GM23338 (cell line): ENCODE data around the gene SLC22A4. TPM values are rescaled to one million over a fixed set of nuclear protein-coding genes. Genes with fewer than 3 reads are reported as not detected.

Source experiments
- microRNA-seq: library from miRNA; unstranded; fragments of <30 nt; microRNA quantifications from one replicate; pipeline ENCODE4, GENCODE V29; 2017
- polyA plus RNA-seq: library from polyadenylated mRNA; unstranded; fragments of >200 nt; fragmentation: Nextera tagmentation; extraction: Ambion mirVana; gene quantifications from 2 replicates; pipeline ENCODE4 v1.2.1, GENCODE V29; 2016
- small RNA-seq: library from RNA; depleted of rRNA; stranded (forward); fragments of <200 nt; gene quantifications from one replicate; pipeline ENCODE3, GENCODE V24; 2014; ENCODE audit warnings: low replicate concordance
- total RNA-seq: library from RNA; depleted of rRNA; stranded (reverse); fragments of >200 nt; shearing (Covaris generic); gene quantifications from 2 replicates; pipeline ENCODE4 v1.2.3, GENCODE V29; 2014; rRNA removed

SLC22A4 gene
- total and polyA plus RNA-seq, 2 experiments from 2014 or later = 0.28 to 0.40 TPM

Small RNA genes lying within 50 kb of the gene (microRNA-seq; reads per million reads assigned to microRNA genes)
- gene MIR3936 = not detected

Small RNA genes lying within 50 kb of the gene (small RNA-seq; reads per million reads assigned to genes)
- not detected for gene MIR3936

Other genes with a start within 250 kb of the SLC22A4 start
- gene IL3, start 233.7 kb upstream of the SLC22A4 start, total RNA-seq = not detected in 2 replicates
- gene IL3, start 233.7 kb upstream of the SLC22A4 start, polyA plus RNA-seq = not detected in 2 replicates
- gene CSF2, start 220.6 kb upstream of the SLC22A4 start, total RNA-seq = not detected in 2 replicates
- not detected in 2 replicates for gene CSF2, start 220.6 kb upstream of the SLC22A4 start, polyA plus RNA-seq
- 8.0 and 10.3 TPM in 2 replicates for gene P4HA2, start 66.5 kb upstream of the SLC22A4 start, total RNA-seq
- gene P4HA2, start 66.5 kb upstream of the SLC22A4 start, polyA plus RNA-seq = 5.9 and 8.1 TPM in 2 replicates
- gene PDLIM4, start 36.7 kb upstream of the SLC22A4 start, total RNA-seq = 17.4 and 31.8 TPM in 2 replicates
- gene PDLIM4, start 36.7 kb upstream of the SLC22A4 start, polyA plus RNA-seq = 25.2 and 28.0 TPM in 2 replicates
- 2.4 and 4.8 TPM in 2 replicates for gene SLC22A5, start 75.3 kb downstream of the SLC22A4 start, total RNA-seq
- 1.7 and 1.9 TPM in 2 replicates for gene SLC22A5, start 75.3 kb downstream of the SLC22A4 start, polyA plus RNA-seq
- gene IRF1, start 196.4 kb downstream of the SLC22A4 start, total RNA-seq = 6.4 and 6.9 TPM in 2 replicates
- 8.6 and 9.1 TPM in 2 replicates for gene IRF1, start 196.4 kb downstream of the SLC22A4 start, polyA plus RNA-seq
- not detected in 2 replicates for gene IL5, start 249.1 kb downstream of the SLC22A4 start, total RNA-seq
- not detected in 2 replicates for gene IL5, start 249.1 kb downstream of the SLC22A4 start, polyA plus RNA-seq